SH-SY5Y (cell line): Measurements from ENCODE around the gene IL22RA1.

Source experiments
- GATA2 ChIP-seq: IDR thresholded peaks from 2 replicates; pipeline ENCODE4 v1.6.1; 2011; ENCODE audit warnings: mild to moderate bottlenecking, low read depth, low read length
- GATA3 ChIP-seq: IDR thresholded peaks from 2 replicates; pipeline ENCODE4 v1.6.1; 2011; ENCODE audit warnings: low read depth, mild to moderate bottlenecking, low read length, moderate library complexity

The IL22RA1 gene

DNA sequence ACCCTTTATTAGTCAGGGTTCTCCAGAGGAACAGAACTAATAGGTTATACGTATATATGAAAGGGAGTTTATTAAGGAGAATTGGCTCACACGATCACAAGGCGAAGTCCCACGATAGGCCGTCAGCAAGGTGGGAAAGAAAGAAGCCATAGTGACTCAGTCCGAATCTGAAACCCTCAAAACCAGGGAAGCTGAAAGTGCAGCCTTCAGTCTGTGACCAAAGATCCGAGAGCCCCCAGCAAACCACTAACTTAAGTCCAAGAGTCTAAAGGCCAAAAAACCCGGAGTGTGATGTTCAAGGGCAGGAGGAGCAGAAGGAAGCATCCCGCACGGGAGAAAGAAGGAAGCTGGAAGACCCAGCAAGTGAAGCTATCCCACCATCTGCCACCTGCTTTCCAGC lies 34.2 kb upstream of the IL22RA1 start:
- TF ChIP-seq GATA2 (no peak), GATA3 (no peak)

DNA sequence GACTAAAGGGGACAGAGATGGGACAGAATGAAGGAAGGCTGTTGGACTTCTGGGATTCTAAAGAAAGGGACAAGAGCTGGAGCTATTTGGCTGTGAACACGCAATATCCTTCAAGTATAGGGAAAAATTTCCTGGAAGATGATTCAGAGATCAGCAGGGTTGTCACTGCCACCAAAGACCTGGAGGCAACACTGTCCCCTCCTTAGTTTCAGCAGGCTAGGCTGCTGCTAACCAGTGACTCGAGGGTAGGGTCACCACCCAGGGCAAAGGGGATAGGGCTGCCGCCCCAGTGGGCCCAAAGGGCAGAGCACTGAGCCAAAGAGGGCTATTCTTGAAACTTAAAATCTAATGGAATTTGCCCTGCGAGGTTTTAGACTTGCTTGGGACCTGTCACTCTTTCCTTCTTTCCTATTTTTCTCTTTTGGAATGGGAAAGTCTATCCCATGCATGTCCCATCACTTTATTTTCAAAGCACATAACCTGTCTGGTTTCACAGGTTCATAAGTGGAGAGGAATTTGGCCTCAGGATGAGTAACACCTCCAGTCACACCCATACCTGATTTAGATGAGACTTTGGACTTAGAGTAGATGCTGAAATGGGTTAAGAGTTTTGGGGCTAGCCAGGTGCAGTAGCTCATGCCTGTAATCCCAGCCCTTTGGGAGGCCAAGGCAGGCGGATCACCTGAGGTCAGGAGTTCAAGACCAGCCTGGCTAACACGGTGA lies 32.3 kb upstream of the IL22RA1 start:
- TF ChIP-seq GATA2 (no peak), GATA3 (no peak)

- TF ChIP-seq GATA2 = no peak
Measured at GRCh38 chr1:24173638-24174575, 31.0 kb upstream of the IL22RA1 start.

- no peak for TF ChIP-seq GATA2
- TF ChIP-seq GATA3 = no peak
Measured at GRCh38 chr1:24172598-24172997, 29.7 kb upstream of the IL22RA1 start.

- TF ChIP-seq GATA3 (no peak), GATA2 (no peak)
Measured at GRCh38 chr1:24169286-24169685, 26.3 kb upstream of the IL22RA1 start.

DNA sequence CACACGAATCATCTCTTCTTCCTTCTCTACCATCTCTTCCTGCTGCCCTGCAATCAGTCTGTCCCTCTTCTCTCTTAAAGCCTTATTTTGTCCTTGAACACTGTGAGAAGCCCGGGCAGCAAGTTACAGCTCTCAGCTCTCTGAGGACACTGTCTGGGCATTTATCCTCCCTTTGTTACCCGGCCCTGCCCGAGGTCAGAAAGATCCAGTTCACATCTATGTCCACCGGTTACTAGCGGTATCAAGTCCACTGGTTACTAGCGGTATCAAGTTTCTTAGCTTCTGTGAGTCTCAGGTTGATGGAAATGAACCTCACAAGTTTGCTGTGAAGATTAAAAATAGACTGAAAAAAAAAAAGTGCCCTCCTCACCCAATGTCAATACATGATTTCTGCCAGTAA lies 25.3 kb upstream of the IL22RA1 start:
- TF ChIP-seq GATA3 (no peak), GATA2 (no peak)

- TF ChIP-seq GATA3 = no peak
Measured at GRCh38 chr1:24167008-24167407, 24.1 kb upstream of the IL22RA1 start.

- no peak for TF ChIP-seq GATA2
- no peak for TF ChIP-seq GATA3
Measured at GRCh38 chr1:24165500-24165899, 22.6 kb upstream of the IL22RA1 start.

DNA sequence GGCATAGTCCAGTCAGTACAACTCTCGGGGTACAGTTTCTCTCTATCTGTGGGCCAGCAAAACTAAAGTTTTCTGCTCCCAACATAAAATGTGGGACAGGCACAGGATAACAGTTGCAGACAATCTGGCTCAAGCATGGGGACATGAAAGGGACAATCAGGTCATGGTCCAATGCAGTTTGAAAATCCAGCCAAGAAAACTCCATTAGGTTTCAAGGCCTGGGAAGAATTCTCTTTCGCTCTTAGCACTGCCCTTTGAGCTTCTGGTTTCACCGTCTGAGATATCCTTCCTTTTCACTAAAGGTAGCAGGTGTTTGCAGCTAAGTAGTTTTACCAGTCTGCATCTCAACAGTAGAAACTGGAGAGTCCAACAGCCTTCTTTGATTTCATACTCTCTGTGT lies 21.1 kb upstream of the IL22RA1 start:
- no peak for TF ChIP-seq GATA2
- TF ChIP-seq GATA3 = no peak

DNA sequence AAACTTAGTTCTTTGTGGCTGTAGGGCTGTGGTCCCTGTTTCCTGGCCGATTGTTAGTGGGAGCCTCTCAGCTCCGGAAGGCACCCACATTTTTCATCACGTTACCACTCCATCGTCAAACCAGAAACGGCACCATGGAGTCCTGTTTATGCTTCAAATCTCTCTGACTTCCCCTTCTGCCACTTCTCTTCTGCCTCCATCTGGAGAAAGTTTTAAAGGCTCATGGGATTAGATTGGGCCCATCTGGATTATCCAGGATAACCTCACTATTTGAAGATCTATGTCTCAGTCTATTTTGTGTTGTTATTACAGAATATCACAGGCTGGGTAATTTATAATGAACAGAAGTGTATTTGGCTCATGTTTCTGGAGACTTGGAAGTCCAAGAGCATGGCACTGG lies 19.3 kb upstream of the IL22RA1 start:
- no peak for TF ChIP-seq GATA3
- TF ChIP-seq GATA2 = no peak

DNA sequence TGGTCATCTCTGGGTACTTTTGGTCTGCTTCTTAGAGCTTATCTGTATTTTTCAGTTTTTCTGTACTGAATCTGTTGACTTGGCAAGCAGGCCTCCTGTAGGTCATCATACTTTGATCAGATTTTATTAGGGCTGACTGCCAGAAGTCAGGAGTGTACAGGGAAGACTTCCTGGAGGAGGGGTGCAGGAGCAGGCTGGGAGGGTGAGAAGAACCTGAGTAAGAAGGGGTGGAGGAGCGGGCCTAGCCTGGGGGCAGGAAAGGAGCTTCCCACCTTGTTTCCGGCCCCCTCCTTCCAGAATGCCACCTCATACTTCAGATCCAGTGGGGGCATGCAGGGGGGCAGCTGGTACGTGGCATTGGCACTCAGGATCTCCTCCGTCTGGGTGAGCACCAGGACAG lies 18.3 kb upstream of the IL22RA1 start:
- TF ChIP-seq GATA3 (no peak), GATA2 (no peak)

DNA sequence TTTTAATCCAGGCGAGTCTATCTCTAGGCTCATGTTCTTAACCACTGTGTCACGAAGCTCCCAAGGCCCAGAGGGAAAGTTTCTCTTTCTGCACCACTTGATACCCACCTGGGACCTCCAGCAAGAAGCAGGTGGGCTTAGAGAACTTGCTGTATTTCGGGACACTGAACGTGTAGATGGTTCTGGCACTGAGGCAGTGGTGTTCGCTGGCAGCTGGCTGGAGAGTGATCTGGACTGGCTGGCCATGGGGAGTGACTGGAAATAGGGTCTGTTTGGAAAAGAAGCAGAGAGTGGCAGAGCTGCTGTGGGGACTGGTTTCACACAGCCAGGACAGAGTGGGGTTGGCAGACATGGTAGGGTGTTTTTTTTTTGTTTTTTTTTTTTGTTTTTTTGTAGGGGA lies 16.4 kb upstream of the IL22RA1 start:
- TF ChIP-seq GATA2 = no peak
- no peak for TF ChIP-seq GATA3

GRCh38 chr1:24157918-24158481 lies 15.1 kb upstream of the IL22RA1 start:
- TF ChIP-seq GATA3 = no peak
- TF ChIP-seq GATA2 = no peak

GRCh38 chr1:24156542-24157260 lies 13.8 kb upstream of the IL22RA1 start:
- no peak for TF ChIP-seq GATA3
- no peak for TF ChIP-seq GATA2
